HG02610 (cell line): Measurements from ENCODE around the gene HK1.
A peak's percentile ranks its signal among the peaks of the same experiment; 100 is the strongest.
"Not testable (repeated sequence)": the region's sequence is repeated elsewhere in the genome, so short reads cannot be mapped to it uniquely, and the experiment has no call there.

ENCODE experiments used
- ATAC-seq: cut with Tn5 transposase; IDR thresholded peaks from one replicate; pipeline ENCODE4 v1.9.1; 2021; ENCODE audit warnings: mild to moderate bottlenecking, moderate library complexity; ENCODE audit not compliant: unreplicated experiment

Gene HK1

DNA sequence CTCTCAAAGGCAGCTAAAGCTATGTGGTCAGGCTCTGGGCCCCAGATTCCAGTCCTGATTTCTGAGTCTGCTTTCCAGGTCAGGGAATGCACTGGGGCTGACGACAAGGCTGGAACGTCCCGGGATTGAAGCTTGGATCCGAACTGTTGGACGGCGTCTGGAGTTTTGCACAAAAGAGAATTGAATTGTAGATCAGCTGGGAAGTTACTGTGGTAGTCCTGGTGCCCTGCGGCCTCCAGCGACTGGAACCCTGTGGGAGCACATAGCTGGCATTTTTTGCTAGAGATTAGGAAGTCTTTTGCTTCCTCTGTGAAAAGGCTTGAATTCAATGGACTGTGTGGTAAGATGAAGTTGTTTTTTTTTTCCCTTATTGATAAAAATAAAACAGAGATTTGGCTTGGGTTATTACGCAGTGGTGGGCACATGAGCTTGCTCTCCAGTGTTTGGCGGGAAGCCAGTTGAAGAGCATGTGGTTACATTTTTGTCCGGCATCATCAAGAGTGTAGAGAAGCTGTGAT, at the start of gene HK1:
TSS of gene HK1 (plus strand) at position 51 of the 518 bp plus-strand sequence.
- no peak for ATAC-seq

DNA sequence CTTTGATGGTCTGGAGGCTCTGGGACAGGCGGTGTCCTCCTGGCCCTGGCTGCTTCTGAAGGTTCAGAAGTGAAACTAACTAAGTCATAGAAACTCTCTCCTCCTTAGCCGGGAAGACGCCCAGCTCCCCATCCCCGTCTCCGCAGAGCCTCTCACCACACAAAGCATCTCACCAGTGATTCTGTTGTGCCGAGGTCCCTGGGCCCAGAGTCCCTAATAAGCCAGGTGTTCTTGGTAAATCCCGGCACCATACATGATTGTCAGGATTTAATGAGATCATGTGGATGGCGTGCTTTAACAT, 48.7 kb upstream of the HK1 start:
- ATAC-seq = no peak

GRCh38 chr10:69230128-69230527, 48.2 kb upstream of the HK1 start:
- no peak for ATAC-seq

- ATAC-seq = no peak
These were observed 46.0 kb upstream of the HK1 start for GRCh38 chr10:69232252-69232651.

DNA sequence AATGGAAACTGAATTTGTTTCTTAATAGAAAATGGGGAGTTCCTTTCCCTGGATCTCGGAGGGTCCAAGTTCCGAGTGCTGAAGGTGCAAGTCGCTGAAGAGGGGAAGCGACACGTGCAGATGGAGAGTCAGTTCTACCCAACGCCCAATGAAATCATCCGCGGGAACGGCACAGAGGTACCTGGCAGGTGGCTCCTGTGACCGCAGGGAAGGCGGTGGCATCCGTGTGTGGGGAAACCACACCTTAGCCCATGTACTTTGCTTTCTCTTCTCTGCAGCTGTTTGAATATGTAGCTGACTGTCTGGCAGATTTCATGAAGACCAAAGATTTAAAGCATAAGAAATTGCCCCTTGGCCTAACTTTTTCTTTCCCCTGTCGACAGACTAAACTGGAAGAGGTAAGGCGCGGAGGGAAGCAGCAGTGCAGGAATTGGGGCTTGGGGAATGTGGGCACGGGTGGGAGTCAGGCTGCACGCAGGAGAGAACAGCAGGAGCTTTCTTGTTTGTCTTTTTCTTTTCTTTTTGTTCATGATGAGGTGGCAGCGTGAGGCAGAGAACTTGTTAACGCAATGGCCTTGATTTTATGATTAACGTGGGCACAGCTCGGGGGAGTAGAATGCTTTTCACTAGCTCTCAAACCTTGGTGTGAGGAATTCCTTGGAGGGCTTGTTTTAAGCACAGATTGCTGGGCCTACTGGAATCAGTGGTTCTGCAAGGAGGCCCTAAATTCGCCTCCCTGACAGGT, 45.4 kb upstream of the HK1 start:
- ATAC-seq = no peak

DNA sequence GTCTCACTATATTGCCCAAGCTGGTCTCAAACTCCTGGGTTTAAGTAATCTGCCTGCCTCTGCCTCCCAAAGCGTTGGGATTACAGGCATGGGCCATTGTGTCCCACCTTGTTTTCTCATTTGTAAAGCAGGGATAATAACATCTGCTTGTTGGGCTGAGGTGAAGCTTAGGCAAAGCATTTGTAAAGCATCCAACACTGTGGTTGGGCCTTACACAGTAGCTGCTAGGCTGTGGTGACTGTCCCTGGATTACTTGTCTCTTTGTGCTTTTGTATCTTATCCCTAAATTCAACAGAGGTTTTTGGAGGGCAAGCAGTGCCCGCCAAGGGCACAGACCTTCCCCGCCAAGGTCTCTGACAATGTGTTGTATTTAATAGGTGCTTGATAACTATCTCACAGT, 43.8 kb upstream of the HK1 start:
- no peak for ATAC-seq

DNA sequence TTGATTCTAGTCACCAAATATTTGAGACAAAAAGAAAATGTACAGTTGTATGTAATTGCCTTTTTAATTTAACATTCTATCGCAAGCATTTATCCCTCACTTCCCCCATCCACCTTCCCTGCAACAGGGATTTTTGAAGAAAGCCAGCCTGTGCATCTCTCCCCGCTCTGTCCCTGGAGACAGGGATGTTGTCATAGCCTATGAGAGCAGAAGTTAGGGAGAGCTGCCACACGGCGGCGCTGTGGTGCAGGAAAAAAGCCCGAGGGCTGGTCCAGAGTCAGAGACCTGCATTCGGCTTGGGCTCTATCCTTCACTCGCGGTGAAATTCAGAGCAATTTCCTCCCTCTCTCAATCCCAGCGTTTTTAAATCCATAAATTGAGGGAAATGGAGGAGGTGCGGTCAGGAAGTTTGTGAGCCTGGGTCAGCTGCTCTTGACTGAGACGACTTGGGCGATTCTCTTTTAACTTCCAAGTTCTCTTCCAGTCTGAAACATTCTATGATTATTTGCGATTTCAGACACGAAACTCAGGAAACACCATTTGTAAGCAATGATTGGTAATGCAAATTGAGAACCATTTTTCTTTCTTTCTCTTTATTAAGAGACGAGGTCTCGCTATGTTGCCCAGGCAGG, 40.7 kb upstream of the HK1 start:
- peak; percentile 92 for ATAC-seq

- ATAC-seq = no peak
These were observed 39.2 kb upstream of the HK1 start for GRCh38 chr10:69239136-69239535.

DNA sequence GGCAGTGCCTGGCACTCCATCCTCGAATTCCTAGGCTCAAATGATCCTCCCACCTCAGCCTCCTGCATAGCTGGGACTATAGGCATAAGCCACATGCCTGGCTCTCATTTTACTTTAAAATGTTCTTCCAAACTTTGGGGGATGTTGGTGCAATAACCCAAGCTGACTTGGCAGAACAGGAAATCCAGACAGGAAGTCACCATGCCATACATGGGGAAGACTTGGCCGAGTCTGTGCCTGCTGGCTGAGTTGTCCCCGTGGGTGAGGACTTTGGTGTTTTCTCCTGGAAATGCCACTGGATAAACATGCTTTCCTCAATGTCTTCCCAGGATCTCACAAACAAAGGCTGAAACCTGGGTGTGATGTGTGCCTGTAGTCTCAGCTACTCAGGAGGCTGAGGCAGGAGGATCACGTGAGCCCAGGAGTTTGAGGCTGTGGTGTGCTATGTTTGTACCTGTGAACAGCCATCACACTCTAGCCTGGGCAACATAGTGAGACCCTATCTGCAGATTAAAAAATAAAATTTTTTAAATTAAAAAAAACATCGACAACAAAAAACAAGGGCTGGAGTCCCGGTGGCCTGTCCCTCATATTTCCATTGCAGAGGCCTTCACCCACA, 38.4 kb upstream of the HK1 start:
- ATAC-seq = no peak

DNA sequence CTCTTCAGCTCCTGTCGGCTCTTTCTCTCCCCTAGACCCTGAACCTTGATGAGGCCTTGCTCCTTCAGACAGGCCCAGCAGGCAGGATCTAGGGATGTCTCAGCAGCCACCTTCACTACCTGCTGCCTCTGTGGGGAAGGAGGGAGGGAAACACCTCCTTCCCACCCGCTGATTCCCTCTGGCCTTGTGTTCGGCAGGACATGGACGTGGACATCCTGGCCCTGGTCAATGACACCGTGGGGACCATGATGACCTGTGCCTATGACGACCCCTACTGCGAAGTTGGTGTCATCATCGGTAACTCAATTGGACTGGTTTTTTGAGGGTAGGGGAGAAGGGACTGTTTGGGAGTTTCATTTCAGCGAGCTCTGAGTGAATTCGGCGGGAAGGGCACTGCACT, 37.8 kb upstream of the HK1 start:
- ATAC-seq = no peak

- ATAC-seq = no peak
These were observed 36.7 kb upstream of the HK1 start for GRCh38 chr10:69241575-69241974.

DNA sequence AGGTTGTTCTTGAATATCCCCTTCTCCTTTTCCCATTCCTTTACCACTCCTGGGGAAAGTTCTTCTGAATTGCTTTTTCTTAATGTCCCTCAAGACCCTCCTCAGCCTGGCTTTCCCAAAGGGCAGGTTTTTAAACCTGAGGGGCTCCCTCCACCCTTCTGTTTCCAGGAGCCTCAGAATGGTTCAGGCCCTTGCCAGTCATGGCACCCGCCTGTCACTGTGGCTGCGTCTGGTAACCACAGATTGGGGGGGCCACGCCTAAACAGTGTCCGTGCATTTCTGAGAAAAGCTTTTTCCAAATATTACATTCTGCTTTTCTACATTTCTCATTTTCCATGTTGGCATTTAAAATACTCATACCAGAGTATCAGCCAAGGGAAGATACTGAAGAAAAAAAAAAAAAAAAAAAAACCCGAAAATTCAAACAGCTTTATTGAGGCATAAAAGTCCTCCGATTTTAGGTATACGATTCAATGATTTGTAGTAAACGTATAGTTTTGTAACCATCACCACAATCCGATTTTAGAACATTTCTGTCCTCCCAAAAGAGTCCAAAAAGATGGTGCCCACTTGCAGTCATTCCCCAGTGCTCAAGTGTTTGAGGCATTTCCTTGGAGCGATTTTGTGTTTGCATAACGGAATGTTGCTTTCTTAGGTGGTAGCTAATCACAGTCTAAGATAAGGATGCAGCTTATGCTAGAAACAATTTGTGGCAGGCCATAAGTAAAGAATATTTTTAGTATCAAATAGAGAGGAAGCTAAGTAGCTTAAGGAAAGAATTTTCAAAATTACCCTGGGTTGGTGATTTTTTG, 36.0 kb upstream of the HK1 start:
- no peak for ATAC-seq

DNA sequence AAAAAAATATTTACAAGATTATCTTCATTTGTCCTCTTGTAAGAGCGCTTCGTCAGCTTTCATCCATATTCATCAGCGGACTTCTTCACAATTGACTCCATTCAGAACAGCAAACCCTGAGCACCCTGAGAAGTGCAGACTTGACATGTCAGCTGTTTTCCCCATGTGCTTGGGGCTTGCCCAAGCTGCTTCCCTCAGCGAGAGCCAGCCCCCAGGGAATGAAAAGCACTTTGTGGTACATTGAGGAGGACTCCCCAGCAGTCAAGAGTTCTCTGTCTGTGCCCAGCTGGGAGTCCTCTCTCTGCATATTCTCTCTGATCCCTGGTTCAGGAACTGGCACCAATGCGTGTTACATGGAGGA, 35.5 kb upstream of the HK1 start:
- no peak for ATAC-seq

DNA sequence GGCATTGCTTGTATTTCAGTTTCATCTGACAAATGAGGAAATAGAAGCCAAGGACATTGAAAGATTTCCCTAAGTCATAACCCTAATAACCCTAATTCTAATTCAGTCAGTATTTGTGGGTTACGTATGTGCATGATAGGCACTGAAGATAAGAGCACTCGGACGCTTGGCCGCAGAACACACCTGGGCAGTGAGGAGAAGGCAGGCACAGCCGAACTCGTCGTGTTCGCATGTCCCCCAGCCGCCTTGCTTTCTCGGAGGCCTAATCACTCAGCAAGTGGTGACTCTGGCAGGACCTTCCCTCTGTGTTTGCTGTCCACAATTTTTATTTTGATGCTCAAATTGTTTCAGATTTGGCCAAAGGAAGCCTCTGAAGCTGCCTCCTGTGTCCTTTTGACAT, 34.5 kb upstream of the HK1 start:
- ATAC-seq = no peak

DNA sequence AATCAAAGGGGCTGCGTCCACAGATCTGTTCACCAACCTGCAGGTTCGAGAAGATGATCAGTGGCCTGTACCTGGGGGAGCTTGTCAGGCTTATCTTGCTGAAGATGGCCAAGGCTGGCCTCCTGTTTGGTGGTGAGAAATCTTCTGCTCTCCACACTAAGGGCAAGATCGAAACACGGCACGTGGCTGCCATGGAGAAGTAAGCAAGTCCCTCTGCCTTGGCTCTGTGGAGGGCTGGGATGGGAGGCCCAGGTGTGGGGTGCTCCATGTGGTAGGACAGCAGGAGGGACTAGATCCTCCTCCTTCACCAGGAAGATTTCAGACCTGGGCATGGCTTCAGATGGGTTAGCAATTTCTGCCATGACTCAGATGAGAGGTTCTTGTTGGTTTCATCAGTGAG, 32.3 kb upstream of the HK1 start:
- no peak for ATAC-seq

DNA sequence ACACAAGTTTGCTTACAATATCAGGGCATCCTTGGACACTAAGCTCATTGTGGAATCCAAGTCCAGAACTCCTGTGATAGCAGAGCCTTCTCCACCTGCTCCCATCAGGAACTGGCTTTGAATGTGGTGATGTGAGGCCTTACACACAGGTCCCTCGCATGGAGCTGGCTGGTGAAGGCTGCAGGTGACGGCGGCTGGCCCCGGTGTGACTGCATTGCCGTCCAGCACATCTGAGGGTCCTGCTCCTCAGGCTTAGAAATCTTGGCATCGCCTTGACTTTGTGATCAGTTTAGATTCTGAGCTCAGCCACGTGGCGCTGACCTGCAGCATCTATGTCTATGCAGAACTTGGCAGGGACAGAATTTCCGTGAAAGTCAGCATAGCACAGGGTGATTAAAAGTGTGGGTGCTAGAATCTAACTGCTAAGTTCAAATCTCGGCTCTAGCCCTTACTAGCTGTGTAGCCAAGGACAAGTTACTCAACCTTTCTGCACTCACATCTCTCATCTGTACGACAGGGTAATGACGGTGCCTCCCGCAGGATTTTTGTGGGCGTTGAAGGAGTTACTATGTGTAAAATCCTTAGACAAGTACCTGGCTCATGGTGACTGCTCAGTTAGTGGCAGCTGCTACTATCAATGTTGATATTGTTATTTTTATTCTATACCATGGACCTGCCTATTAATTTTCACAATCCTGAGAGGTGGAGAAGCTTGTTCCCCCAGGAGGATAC, 31.5 kb upstream of the HK1 start:
- ATAC-seq = no peak

- no peak for ATAC-seq
These were observed 31.0 kb upstream of the HK1 start for GRCh38 chr10:69247313-69247710.

DNA sequence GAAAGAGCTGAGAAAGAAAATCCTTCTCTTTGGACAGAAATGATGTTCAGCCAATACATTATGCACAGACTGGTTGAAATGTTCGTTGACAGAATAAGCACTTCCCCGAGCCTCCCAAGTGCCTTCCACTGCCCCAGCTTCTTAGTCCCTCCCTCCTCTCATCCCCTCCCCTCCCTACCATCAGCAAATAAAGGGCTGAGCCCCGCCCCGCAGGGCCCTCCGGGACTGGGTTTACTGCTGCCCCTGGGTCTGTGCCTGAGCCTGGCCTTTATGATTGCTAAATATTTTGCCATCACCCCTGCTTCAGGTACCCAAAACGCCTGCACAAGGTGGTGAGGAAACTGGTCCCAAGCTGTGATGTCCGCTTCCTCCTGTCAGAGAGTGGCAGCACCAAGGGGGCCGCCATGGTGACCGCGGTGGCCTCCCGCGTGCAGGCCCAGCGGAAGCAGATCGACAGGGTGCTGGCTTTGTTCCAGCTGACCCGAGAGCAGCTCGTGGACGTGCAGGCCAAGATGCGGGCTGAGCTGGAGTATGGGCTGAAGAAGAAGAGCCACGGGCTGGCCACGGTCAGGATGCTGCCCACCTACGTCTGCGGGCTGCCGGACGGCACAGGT, 30.1 kb upstream of the HK1 start:
- ATAC-seq = no peak

DNA sequence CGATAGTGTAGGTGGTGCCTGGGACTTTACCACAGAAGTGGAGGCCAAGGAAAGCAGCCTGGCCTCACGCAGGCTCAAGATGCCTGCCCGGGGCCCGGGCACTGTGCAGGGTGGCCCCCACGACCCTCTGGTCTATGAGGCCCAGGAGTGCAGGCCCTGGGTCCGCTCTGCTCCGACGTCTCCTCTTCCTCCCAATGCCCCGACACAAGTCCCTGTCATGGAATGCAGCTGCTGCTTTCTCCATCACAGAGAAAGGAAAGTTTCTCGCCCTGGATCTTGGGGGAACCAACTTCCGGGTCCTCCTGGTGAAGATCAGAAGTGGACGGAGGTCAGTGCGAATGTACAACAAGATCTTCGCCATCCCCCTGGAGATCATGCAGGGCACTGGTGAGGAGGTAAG, 28.3 kb upstream of the HK1 start:
- no peak for ATAC-seq

DNA sequence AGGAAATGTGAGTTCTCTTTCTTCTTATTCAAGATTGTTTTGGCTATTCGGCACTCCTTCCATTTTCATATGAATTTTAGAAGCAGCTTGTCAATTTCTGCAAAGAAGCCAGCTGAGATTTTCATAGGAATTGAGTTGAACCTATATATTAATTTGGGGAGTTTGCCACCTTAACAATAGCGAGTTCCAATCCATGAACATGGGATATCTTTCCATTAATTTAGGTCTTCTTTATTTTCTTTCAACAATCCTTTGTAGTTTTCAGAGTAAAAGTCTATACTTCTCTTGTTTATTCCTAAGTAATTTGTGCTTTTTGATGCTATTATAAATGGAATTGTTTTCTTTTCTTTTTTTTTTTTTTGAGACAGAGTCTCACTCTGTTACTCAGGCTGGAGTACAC, 26.9 kb upstream of the HK1 start:
- not testable (repeated sequence) for ATAC-seq

DNA sequence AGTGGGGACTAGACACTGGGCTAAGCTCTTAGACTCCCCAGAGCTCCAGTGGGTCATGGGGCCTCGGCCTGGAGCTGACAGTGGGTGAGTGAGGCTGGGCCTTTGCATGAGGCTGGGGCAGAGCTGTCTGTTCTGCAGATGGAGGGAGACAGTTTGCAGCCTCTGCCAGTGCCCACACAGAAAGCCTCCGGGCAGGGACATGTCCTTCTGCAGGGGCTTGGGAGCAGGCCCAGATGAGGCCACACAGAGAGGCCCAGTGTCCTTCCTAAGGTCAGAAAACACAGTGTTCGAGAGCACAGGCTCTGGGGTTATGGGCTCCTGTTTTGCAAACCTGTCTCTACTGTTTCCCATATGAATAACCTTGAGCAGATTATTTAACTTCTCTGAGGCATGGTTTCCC, 25.1 kb upstream of the HK1 start:
- ATAC-seq = no peak
